ENCODE measurements around the gene RPS6KB2. TPM values are rescaled to one million over a fixed set of nuclear protein-coding genes. Genes with fewer than 3 reads are reported as not detected.

RPS6KB2 gene
- total and polyA plus RNA-seq, 2 experiments from 2014 or later: 29.5 to 41.3 TPM

DNA sequence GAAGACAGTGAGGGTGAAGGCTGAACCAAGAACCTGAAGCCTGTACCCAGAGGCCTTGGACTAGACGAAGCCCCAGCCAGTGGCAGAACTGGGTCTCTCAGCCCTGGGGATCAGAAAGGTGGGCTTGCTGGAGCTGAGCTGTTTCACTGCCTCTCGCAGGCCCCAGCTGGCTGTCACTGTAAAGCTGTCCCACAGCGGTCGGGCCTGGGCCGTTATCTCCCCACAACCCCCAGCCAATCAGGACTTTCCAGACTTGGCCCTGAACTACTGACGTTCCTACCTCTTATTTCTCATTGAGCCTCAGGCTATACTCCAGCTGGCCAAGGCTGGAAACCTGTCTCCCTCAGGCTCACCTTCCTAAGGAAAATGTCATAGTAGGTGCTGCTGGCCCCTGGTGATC lies 30.8 kb upstream of the RPS6KB2 start (continued):
- TF ChIP-seq, protein P1, sequence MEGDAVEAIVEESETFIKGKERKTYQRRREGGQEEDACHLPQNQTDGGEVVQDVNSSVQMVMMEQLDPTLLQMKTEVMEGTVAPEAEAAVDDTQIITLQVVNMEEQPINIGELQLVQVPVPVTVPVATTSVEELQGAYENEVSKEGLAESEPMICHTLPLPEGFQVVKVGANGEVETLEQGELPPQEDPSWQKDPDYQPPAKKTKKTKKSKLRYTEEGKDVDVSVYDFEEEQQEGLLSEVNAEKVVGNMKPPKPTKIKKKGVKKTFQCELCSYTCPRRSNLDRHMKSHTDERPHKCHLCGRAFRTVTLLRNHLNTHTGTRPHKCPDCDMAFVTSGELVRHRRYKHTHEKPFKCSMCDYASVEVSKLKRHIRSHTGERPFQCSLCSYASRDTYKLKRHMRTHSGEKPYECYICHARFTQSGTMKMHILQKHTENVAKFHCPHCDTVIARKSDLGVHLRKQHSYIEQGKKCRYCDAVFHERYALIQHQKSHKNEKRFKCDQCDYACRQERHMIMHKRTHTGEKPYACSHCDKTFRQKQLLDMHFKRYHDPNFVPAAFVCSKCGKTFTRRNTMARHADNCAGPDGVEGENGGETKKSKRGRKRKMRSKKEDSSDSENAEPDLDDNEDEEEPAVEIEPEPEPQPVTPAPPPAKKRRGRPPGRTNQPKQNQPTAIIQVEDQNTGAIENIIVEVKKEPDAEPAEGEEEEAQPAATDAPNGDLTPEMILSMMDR (conservative IDR thresholded peaks at IDR 0.05; ENCODE audit: low read depth in 2 of 2): no peak
- TF ChIP-seq NANOG (IDR thresholded peaks at IDR 0.05; ENCODE audit: borderline replicate concordance): no peak
- no peak for TF ChIP-seq EZH2phosphoT487 (IDR thresholded peaks at IDR 0.05; ENCODE audit: unreplicated experiment)
- TF ChIP-seq, protein P2, sequence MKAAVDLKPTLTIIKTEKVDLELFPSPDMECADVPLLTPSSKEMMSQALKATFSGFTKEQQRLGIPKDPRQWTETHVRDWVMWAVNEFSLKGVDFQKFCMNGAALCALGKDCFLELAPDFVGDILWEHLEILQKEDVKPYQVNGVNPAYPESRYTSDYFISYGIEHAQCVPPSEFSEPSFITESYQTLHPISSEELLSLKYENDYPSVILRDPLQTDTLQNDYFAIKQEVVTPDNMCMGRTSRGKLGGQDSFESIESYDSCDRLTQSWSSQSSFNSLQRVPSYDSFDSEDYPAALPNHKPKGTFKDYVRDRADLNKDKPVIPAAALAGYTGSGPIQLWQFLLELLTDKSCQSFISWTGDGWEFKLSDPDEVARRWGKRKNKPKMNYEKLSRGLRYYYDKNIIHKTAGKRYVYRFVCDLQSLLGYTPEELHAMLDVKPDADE (IDR thresholded peaks at IDR 0.05): no peak
- no peak for TF ChIP-seq ZNF114 (CRISPR knock-in tag; IDR thresholded peaks at IDR 0.05)
- no peak for TF ChIP-seq POLR2AphosphoS5 (IDR thresholded peaks at IDR 0.05; ENCODE audit: low read depth)
- no peak for TF ChIP-seq REST (IDR thresholded peaks at IDR 0.05; ENCODE audit: unreplicated experiment)
- no peak for TF ChIP-seq ZNF331 (CRISPR knock-in tag; IDR thresholded peaks at IDR 0.05; ENCODE audit: low read depth)
- no peak for TF ChIP-seq EZH2 (IDR thresholded peaks at IDR 0.05; ENCODE audit: low read depth, unreplicated experiment)
- TF ChIP-seq JUNB (IDR thresholded peaks at IDR 0.05; ENCODE audit: unreplicated experiment): no peak

GRCh38 chr11:67397986-67398660 lies 30.2 kb upstream of the RPS6KB2 start:
- Mint-ChIP-seq H3K4me1 (peaks cover 30% of the 10 kb centered on the region), H3K27ac (peak overlapping the region; percentile 56; the same call in 1 of the 2 replicates), H3K27me3 (ENCODE audit: insufficient read depth, low read depth, poor library complexity) (peaks cover 14% of the 10 kb centered on the region), H3K9me3 (no peaks in the 10 kb centered on the region), H3K4me3 (peak overlapping the region; percentile 9; the same call in 1 of the 3 replicates), H3K36me3 (ENCODE audit: low read depth) (peaks cover 44% of the 10 kb centered on the region)
- no peak for DNase-seq (ENCODE audit: low spot score)
- Histone ChIP-seq H3K4me1 (ENCODE audit: insufficient read depth) (peaks cover 24% of the 10 kb centered on the region), H4K20me1 (replicated peaks; ENCODE audit: insufficient read depth) (peaks cover 8% of the 10 kb centered on the region; the same call in 1 of the 2 replicates), H3F3A (replicated peaks; ENCODE audit: low read depth) (0 out of 2 replicates have a peak, but pooled peaks cover 4% of the 10 kb centered on the region), H3K4me3 (no peak overlapping the region), H2AFZ (no peak overlapping the region), H3K27ac (ENCODE audit: low read depth) (no peak overlapping the region), H3K4me2 (no peak overlapping the region), H3K27me3 (ENCODE audit: insufficient read depth) (no peaks in the 10 kb centered on the region), H3K9me2 (ENCODE audit: insufficient read depth) (no peaks in the 10 kb centered on the region), H3K79me2 (replicated peaks; ENCODE audit: insufficient read depth) (peaks cover 16% of the 10 kb centered on the region), H3K36me3 (ENCODE audit: insufficient read depth) (no peaks in the 10 kb centered on the region)
- no peak for ATAC-seq
- TF ChIP-seq EZH2phosphoT487 (IDR thresholded peaks at IDR 0.05; ENCODE audit: unreplicated experiment) (no peak), NANOG (IDR thresholded peaks at IDR 0.05; ENCODE audit: borderline replicate concordance) (no peak), ZNF114 (CRISPR knock-in tag; IDR thresholded peaks at IDR 0.05) (no peak), ZNF331 (CRISPR knock-in tag; IDR thresholded peaks at IDR 0.05; ENCODE audit: low read depth) (no peak), POLR2AphosphoS5 (IDR thresholded peaks at IDR 0.05; ENCODE audit: low read depth) (no peak)
- TF ChIP-seq, protein P3, sequence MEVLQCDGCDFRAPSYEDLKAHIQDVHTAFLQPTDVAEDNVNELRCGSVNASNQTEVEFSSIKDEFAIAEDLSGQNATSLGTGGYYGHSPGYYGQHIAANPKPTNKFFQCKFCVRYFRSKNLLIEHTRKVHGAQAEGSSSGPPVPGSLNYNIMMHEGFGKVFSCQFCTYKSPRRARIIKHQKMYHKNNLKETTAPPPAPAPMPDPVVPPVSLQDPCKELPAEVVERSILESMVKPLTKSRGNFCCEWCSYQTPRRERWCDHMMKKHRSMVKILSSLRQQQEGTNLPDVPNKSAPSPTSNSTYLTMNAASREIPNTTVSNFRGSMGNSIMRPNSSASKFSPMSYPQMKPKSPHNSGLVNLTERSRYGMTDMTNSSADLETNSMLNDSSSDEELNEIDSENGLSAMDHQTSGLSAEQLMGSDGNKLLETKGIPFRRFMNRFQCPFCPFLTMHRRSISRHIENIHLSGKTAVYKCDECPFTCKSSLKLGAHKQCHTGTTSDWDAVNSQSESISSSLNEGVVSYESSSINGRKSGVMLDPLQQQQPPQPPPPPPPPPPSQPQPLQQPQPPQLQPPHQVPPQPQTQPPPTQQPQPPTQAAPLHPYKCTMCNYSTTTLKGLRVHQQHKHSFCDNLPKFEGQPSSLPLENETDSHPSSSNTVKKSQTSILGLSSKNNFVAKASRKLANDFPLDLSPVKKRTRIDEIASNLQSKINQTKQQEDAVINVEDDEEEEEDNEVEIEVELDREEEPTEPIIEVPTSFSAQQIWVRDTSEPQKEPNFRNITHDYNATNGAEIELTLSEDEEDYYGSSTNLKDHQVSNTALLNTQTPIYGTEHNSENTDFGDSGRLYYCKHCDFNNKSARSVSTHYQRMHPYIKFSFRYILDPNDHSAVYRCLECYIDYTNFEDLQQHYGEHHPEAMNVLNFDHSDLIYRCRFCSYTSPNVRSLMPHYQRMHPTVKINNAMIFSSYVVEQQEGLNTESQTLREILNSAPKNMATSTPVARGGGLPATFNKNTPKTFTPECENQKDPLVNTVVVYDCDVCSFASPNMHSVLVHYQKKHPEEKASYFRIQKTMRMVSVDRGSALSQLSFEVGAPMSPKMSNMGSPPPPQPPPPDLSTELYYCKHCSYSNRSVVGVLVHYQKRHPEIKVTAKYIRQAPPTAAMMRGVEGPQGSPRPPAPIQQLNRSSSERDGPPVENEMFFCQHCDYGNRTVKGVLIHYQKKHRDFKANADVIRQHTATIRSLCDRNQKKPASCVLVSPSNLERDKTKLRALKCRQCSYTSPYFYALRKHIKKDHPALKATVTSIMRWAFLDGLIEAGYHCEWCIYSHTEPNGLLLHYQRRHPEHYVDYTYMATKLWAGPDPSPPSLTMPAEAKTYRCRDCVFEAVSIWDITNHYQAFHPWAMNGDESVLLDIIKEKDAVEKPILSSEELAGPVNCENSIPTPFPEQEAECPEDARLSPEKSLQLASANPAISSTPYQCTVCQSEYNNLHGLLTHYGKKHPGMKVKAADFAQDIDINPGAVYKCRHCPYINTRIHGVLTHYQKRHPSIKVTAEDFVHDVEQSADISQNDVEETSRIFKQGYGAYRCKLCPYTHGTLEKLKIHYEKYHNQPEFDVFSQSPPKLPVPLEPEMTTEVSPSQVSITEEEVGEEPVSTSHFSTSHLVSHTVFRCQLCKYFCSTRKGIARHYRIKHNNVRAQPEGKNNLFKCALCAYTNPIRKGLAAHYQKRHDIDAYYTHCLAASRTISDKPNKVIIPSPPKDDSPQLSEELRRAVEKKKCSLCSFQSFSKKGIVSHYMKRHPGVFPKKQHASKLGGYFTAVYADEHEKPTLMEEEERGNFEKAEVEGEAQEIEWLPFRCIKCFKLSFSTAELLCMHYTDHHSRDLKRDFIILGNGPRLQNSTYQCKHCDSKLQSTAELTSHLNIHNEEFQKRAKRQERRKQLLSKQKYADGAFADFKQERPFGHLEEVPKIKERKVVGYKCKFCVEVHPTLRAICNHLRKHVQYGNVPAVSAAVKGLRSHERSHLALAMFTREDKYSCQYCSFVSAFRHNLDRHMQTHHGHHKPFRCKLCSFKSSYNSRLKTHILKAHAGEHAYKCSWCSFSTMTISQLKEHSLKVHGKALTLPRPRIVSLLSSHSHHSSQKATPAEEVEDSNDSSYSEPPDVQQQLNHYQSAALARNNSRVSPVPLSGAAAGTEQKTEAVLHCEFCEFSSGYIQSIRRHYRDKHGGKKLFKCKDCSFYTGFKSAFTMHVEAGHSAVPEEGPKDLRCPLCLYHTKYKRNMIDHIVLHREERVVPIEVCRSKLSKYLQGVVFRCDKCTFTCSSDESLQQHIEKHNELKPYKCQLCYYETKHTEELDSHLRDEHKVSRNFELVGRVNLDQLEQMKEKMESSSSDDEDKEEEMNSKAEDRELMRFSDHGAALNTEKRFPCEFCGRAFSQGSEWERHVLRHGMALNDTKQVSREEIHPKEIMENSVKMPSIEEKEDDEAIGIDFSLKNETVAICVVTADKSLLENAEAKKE (CRISPR knock-in tag; IDR thresholded peaks at IDR 0.05): no peak
